Mesendoderm (in vitro differentiated cells): ENCODE results near the gene LTBP2.

Experiments
- DNase-seq: peaks from one replicate; pipeline ENCODE4 v3.0.0; 2013
- H2AK5ac ChIP-seq: 2 replicates; pipeline ENCODE4 v1.6.1; 2013; ENCODE audit warnings: low read length, inconsistent platforms
- H2BK120ac ChIP-seq: 2 replicates; pipeline ENCODE4 v1.6.1; 2013; ENCODE audit warnings: low read depth, mild to moderate bottlenecking, low read length, moderate library complexity, mixed read lengths
- H2BK15ac ChIP-seq: replicated peaks from 2 replicates; pipeline ENCODE4 v1.6.1; 2013; ENCODE audit warnings: low read depth, mild to moderate bottlenecking, moderate library complexity
- H2BK5ac ChIP-seq: 2 replicates; pipeline ENCODE4 v1.6.1; 2013; ENCODE audit warnings: low read length, inconsistent platforms
- H3K18ac ChIP-seq: 2 replicates; pipeline ENCODE4 v1.6.1; 2013; ENCODE audit warnings: mild to moderate bottlenecking, low read length, mixed read lengths
- H3K23ac ChIP-seq: one replicate; pipeline ENCODE4 v1.6.1; 2013; ENCODE audit warnings: low read length
- H3K27ac ChIP-seq: 2 replicates; pipeline ENCODE4 v1.5.1; 2013; ENCODE audit warnings: low read depth, mild to moderate bottlenecking, inconsistent platforms, low read length, moderate library complexity
- H3K27me3 ChIP-seq: 2 replicates; pipeline ENCODE4 v1.6.1; 2013; ENCODE audit warnings: low read length, control low read depth, mild to moderate bottlenecking, inconsistent platforms; ENCODE audit not compliant: insufficient read depth, poor library complexity
- H3K36me3 ChIP-seq: 2 replicates; pipeline ENCODE4 v1.6.1; 2013; ENCODE audit warnings: low read length, inconsistent platforms; ENCODE audit not compliant: control insufficient read depth, insufficient read depth
- H3K4ac ChIP-seq: one replicate; pipeline ENCODE4 v1.6.1; 2013; ENCODE audit warnings: low read depth, mild to moderate bottlenecking, low read length, moderate library complexity
- H3K4me1 ChIP-seq: 2 replicates; pipeline ENCODE4 v1.6.1; 2013; ENCODE audit warnings: low read depth, low read length, inconsistent platforms; ENCODE audit not compliant: control insufficient read depth
- H3K4me2 ChIP-seq: 2 replicates; pipeline ENCODE4 v1.6.1; 2013; ENCODE audit warnings: low read length
- H3K4me3 ChIP-seq: 2 replicates; pipeline ENCODE4 v1.5.1; 2013; ENCODE audit warnings: mild to moderate bottlenecking, low read length
- H3K56ac ChIP-seq: one replicate; pipeline ENCODE4 v1.6.1; 2013; ENCODE audit warnings: low read length
- H3K79me1 ChIP-seq: 2 replicates; pipeline ENCODE4 v1.6.1; 2013; ENCODE audit warnings: low read length, inconsistent platforms
- H3K79me2 ChIP-seq: 2 replicates; pipeline ENCODE4 v1.6.1; 2013; ENCODE audit warnings: mild to moderate bottlenecking, low read length; ENCODE audit not compliant: control insufficient read depth, insufficient read depth
- H3K9ac ChIP-seq: 2 replicates; pipeline ENCODE4 v1.6.1; 2013; ENCODE audit warnings: low read length, inconsistent platforms
- H4K5ac ChIP-seq: one replicate; pipeline ENCODE4 v1.6.1; 2013; ENCODE audit warnings: low read length
- H4K8ac ChIP-seq: one replicate; pipeline ENCODE4 v1.6.1; 2013; ENCODE audit warnings: low read depth, mild to moderate bottlenecking, control low read depth, low read length, moderate library complexity
- WGBS: extraction: QIAGEN DNeasy Blood & Tissue Kit; methylation state at CpG from one replicate; pipeline ENCODE4 v1.1.7; 2013; ENCODE audit warnings: low lambda C conversion rate, missing lambda C conversion rate; ENCODE audit not compliant: insufficient coverage; ENCODE audit errors: extremely low coverage; 5-methylcytosine and 5-hydroxymethylcytosine counted together

LTBP2 gene

GRCh38 chr14:74490486-74490885 is 121.6 kb downstream of the LTBP2 start:
- H2AK5ac ChIP-seq: no peak overlapping the region
- H3K27ac ChIP-seq: no peak overlapping the region
- no peak overlapping the region for H3K9ac ChIP-seq
- no peak overlapping the region for H3K18ac ChIP-seq
- no peak overlapping the region for H3K4me3 ChIP-seq
- H3K36me3 ChIP-seq: no peaks in the 10 kb centered on the region
- no peak overlapping the region for H3K23ac ChIP-seq
- H3K56ac ChIP-seq: no peak overlapping the region
- H3K79me2 ChIP-seq: peaks cover 24% of the 10 kb centered on the region
- no peak overlapping the region for H4K8ac ChIP-seq
- no CpG with 5 or more reads among the region's 1 CpG for WGBS
- DNase-seq: no peak
- H3K4me2 ChIP-seq: no peak overlapping the region
- no peak overlapping the region for H2BK5ac ChIP-seq
- no peak overlapping the region for H2BK120ac ChIP-seq
- no peaks in the 10 kb centered on the region for H3K27me3 ChIP-seq
- H3K79me1 ChIP-seq: peaks cover 36% of the 10 kb centered on the region
- no peak overlapping the region for H2BK15ac ChIP-seq
- no peak overlapping the region for H3K4ac ChIP-seq
- H4K5ac ChIP-seq: no peak overlapping the region
- H3K4me1 ChIP-seq: peaks cover 5% of the 10 kb centered on the region

- H2BK5ac ChIP-seq: no peak overlapping the region
- no peak for DNase-seq
- peaks cover 30% of the 10 kb centered on the region for H3K79me1 ChIP-seq
- H3K79me2 ChIP-seq: peaks cover 18% of the 10 kb centered on the region
- H3K27me3 ChIP-seq: no peaks in the 10 kb centered on the region
- H3K4me2 ChIP-seq: no peak overlapping the region
- H3K27ac ChIP-seq: no peak overlapping the region
- no peaks in the 10 kb centered on the region for H3K4me1 ChIP-seq
- no peak overlapping the region for H3K23ac ChIP-seq
- H4K5ac ChIP-seq: no peak overlapping the region
- H3K4me3 ChIP-seq: no peak overlapping the region
- no peak overlapping the region for H2AK5ac ChIP-seq
- H3K4ac ChIP-seq: no peak overlapping the region
- H4K8ac ChIP-seq: no peak overlapping the region
- peaks cover 3% of the 10 kb centered on the region for H3K36me3 ChIP-seq
- H2BK15ac ChIP-seq: no peak overlapping the region
- H3K18ac ChIP-seq: no peak overlapping the region
- no peak overlapping the region for H2BK120ac ChIP-seq
- no peak overlapping the region for H3K56ac ChIP-seq
- H3K9ac ChIP-seq: no peak overlapping the region
Observed at GRCh38 chr14:74488786-74489397, 123.1 kb downstream of the LTBP2 start.

GRCh38 chr14:74486164-74486563 is 125.9 kb downstream of the LTBP2 start:
- no peak for DNase-seq
- Histone ChIP-seq H3K4me1 (peaks cover 3% of the 10 kb centered on the region), H3K27ac (no peak overlapping the region), H2BK15ac (no peak overlapping the region), H3K27me3 (no peaks in the 10 kb centered on the region), H3K79me1 (peaks cover 19% of the 10 kb centered on the region), H2BK5ac (no peak overlapping the region), H2BK120ac (no peak overlapping the region), H3K4me2 (no peak overlapping the region), H3K4me3 (no peak overlapping the region), H4K5ac (no peak overlapping the region), H3K4ac (no peak overlapping the region), H3K36me3 (peaks cover 5% of the 10 kb centered on the region), H3K56ac (no peak overlapping the region), H3K9ac (no peak overlapping the region), H3K79me2 (peaks cover 13% of the 10 kb centered on the region), H3K18ac (no peak overlapping the region), H3K23ac (no peak overlapping the region), H4K8ac (no peak overlapping the region), H2AK5ac (no peak overlapping the region)
- WGBS: no CpG with 5 or more reads among the region's 3 CpGs

GRCh38 chr14:74483321-74483720 is 128.7 kb downstream of the LTBP2 start:
- Histone ChIP-seq H3K18ac (no peak overlapping the region), H4K8ac (no peak overlapping the region), H3K4me3 (no peak overlapping the region), H4K5ac (no peak overlapping the region), H2BK120ac (no peak overlapping the region), H3K4me1 (peaks cover 5% of the 10 kb centered on the region), H3K79me2 (peaks cover 4% of the 10 kb centered on the region), H2BK15ac (no peak overlapping the region), H3K23ac (no peak overlapping the region), H3K9ac (no peak overlapping the region), H3K27me3 (no peaks in the 10 kb centered on the region), H2AK5ac (no peak overlapping the region), H3K56ac (no peak overlapping the region), H3K4ac (no peak overlapping the region), H2BK5ac (no peak overlapping the region), H3K79me1 (peaks cover 9% of the 10 kb centered on the region), H3K27ac (no peak overlapping the region), H3K4me2 (no peak overlapping the region), H3K36me3 (peaks cover 8% of the 10 kb centered on the region)
- DNase-seq: no peak

GRCh38 chr14:74482571-74482970 is 129.5 kb downstream of the LTBP2 start:
- H2BK5ac ChIP-seq: no peak overlapping the region
- H3K27me3 ChIP-seq: no peaks in the 10 kb centered on the region
- H3K4me2 ChIP-seq: no peak overlapping the region
- H4K8ac ChIP-seq: no peak overlapping the region
- H3K23ac ChIP-seq: no peak overlapping the region
- H3K56ac ChIP-seq: no peak overlapping the region
- no peak overlapping the region for H2BK120ac ChIP-seq
- H3K36me3 ChIP-seq: peaks cover 8% of the 10 kb centered on the region
- no peaks in the 10 kb centered on the region for H3K79me2 ChIP-seq
- DNase-seq: no peak
- H2AK5ac ChIP-seq: no peak overlapping the region
- peaks cover 3% of the 10 kb centered on the region for H3K79me1 ChIP-seq
- no CpG with 5 or more reads among the region's 3 CpGs for WGBS
- H3K4me1 ChIP-seq: peaks cover 5% of the 10 kb centered on the region
- no peak overlapping the region for H4K5ac ChIP-seq
- no peak overlapping the region for H3K18ac ChIP-seq
- no peak overlapping the region for H2BK15ac ChIP-seq
- no peak overlapping the region for H3K4ac ChIP-seq
- H3K4me3 ChIP-seq: no peak overlapping the region
- H3K9ac ChIP-seq: no peak overlapping the region
- H3K27ac ChIP-seq: no peak overlapping the region

- no peak overlapping the region for H3K27ac ChIP-seq
Observed at GRCh38 chr14:74480046-74480445, 132.0 kb downstream of the LTBP2 start.

More at GRCh38 chr14:74480046-74480445, 132.0 kb downstream of the LTBP2 start:
- Histone ChIP-seq H3K4ac (no peak overlapping the region), H2BK120ac (no peak overlapping the region), H3K18ac (no peak overlapping the region), H3K4me2 (no peak overlapping the region), H3K79me1 (no peaks in the 10 kb centered on the region), H4K8ac (no peak overlapping the region), H3K56ac (no peak overlapping the region), H2BK15ac (no peak overlapping the region), H4K5ac (no peak overlapping the region), H3K9ac (no peak overlapping the region), H2AK5ac (no peak overlapping the region), H3K27me3 (no peaks in the 10 kb centered on the region), H3K79me2 (no peaks in the 10 kb centered on the region), H3K4me3 (no peak overlapping the region), H3K36me3 (peaks cover 8% of the 10 kb centered on the region), H3K23ac (no peak overlapping the region), H3K4me1 (peaks cover 5% of the 10 kb centered on the region), H2BK5ac (no peak overlapping the region)
- no peak for DNase-seq
- no CpG with 5 or more reads among the region's 4 CpGs for WGBS
